Upper lobe of left lung (tissue), 4 donors: ENCODE results near the gene ZNF81.

Experiments
- CTCF ChIP-seq, 6 experiments: fragments of 450-650 bp in 4 of 6; fragments of 200-600 bp in 2 of 6; sonication (generic) in 2 of 6; IDR thresholded peaks; one replicate each; pipeline ENCODE4 v1.5.1; 2016 to 2019; ENCODE audit warnings: antibody characterized with exemption in 6 of 6
- POLR2A ChIP-seq, 4 donors: fragments of 450-650 bp; IDR thresholded peaks; one replicate each; pipeline ENCODE4 v1.5.1; 2016 to 2017; ENCODE audit warnings: antibody characterized with exemption in 4 of 4, mild to moderate bottlenecking in 2 of 4

GRCh38 chrX:47863187-47863586 is 26.5 kb downstream of the ZNF81 start:
- TF ChIP-seq POLR2A (IDR thresholded peaks at IDR 0.05) (no peak), CTCF (IDR thresholded peaks at IDR 0.05) (no peak)
